Activated CD4-positive, CD25-positive, alpha-beta regulatory T cell treated with anti-CD3 and anti-CD28 coated beads, Interleukin-2, amount 50 U/mL, for 16 hours (primary cell): ENCODE data around the gene NUP214.
"Not testable (repeated sequence)": the region's sequence is repeated elsewhere in the genome, so short reads cannot be mapped to it uniquely, and the experiment has no call there.

Experiments used
- DNase-seq: peaks from one replicate; pipeline ENCODE4 v3.0.0-alpha.2; 2020; ENCODE audit warnings: low read depth, low spot score

NUP214 gene

GRCh38 chr9:131116281-131117120 is 8.9 kb upstream of the NUP214 start:
- no peak for DNase-seq

GRCh38 chr9:131117121-131117761 is 8.1 kb upstream of the NUP214 start:
- DNase-seq, result no peak

GRCh38 chr9:131117762-131118145 is 7.6 kb upstream of the NUP214 start:
- no peak for DNase-seq

GRCh38 chr9:131119600-131119999 is 5.8 kb upstream of the NUP214 start:
- no peak for DNase-seq

GRCh38 chr9:131120620-131121228 is 4.7 kb upstream of the NUP214 start:
- no peak for DNase-seq

- no peak for DNase-seq
Measured at GRCh38 chr9:131121346-131121745, 4.0 kb upstream of the NUP214 start.

- DNase-seq, result no peak
Measured at GRCh38 chr9:131122158-131122557, 3.2 kb upstream of the NUP214 start.

- no peak for DNase-seq
Measured at GRCh38 chr9:131125038-131125287, 423 bp upstream of the NUP214 start.

GRCh38 chr9:131126059-131126426 is 657 bp downstream of the NUP214 start:
- no peak for DNase-seq

GRCh38 chr9:131129183-131129582 is 3.8 kb downstream of the NUP214 start:
- no peak for DNase-seq

GRCh38 chr9:131138676-131139075 is 13.3 kb downstream of the NUP214 start:
- no peak for DNase-seq

- no peak for DNase-seq
Measured at GRCh38 chr9:131140112-131140511, 14.7 kb downstream of the NUP214 start.

- DNase-seq, result no peak
Measured at GRCh38 chr9:131140550-131140949, 15.2 kb downstream of the NUP214 start.

- no peak for DNase-seq
Measured at GRCh38 chr9:131142160-131142559, 16.8 kb downstream of the NUP214 start.

GRCh38 chr9:131144201-131144600 is 18.8 kb downstream of the NUP214 start:
- DNase-seq, result no peak

- DNase-seq, result no peak
Measured at GRCh38 chr9:131145245-131145644, 19.9 kb downstream of the NUP214 start.

- DNase-seq, result no peak
Measured at GRCh38 chr9:131146186-131146585, 20.8 kb downstream of the NUP214 start.

GRCh38 chr9:131148276-131148675 is 22.9 kb downstream of the NUP214 start:
- no peak for DNase-seq

GRCh38 chr9:131148966-131149687 is 23.7 kb downstream of the NUP214 start:
- DNase-seq, result no peak

- no peak for DNase-seq
Measured at GRCh38 chr9:131149688-131150053, 24.3 kb downstream of the NUP214 start.

- DNase-seq, result no peak
Measured at GRCh38 chr9:131153595-131153994, 28.2 kb downstream of the NUP214 start.

GRCh38 chr9:131158673-131159072 is 33.3 kb downstream of the NUP214 start:
- not testable (repeated sequence) for DNase-seq
